Measurements from ENCODE around the gene RRP9.

Gene RRP9

DNA sequence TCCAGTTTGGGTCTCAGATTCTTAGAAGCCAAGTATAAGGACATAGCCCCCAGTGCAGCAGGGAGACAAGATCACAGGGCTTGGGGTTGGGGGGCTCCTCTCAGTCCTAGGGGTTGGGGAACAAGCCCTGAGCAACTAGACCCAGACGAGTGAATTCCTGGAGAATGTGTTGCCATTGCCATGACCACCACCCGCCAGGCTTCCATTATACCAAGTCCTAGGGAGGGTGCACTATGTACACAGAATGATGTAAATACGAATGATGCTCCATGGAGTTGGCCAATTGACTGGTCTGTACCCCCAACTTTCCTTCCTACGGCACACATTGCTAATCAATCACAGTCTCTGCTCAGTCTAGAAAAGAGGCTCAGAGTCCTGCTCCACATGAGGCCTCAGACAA, 47.3 kb downstream of the RRP9 start:
- no peak overlapping the region for H3K4me2 ChIP-seq (ENCODE audit: low read depth, low read length, poor library complexity, severe bottlenecking)
- H3K9me2 ChIP-seq (replicated peaks; ENCODE audit: low read depth, low read length) = no peaks in the 10 kb centered on the region
- no peaks in the 10 kb centered on the region for H3K36me3 ChIP-seq (ENCODE audit: insufficient read depth, low read length)
- H2AFZ ChIP-seq (ENCODE audit: low read length) = no peak overlapping the region
- no peak overlapping the region for H3K9ac ChIP-seq (ENCODE audit: low read depth, low read length, poor library complexity, severe bottlenecking)
- no peaks in the 10 kb centered on the region for H3K79me2 ChIP-seq (ENCODE audit: insufficient read depth, low read length)
- TF ChIP-seq EZH2phosphoT487 (IDR thresholded peaks at IDR 0.05; ENCODE audit: borderline replicate concordance) = no peak
- no peaks in the 10 kb centered on the region for H3K27me3 ChIP-seq (ENCODE audit: insufficient read depth, low read length, poor library complexity, severe bottlenecking)
- no peak overlapping the region for H3K4me3 ChIP-seq (ENCODE audit: low read length, poor library complexity, severe bottlenecking)
- H4K20me1 ChIP-seq (ENCODE audit: insufficient read depth, low read length, poor library complexity, severe bottlenecking) = no peaks in the 10 kb centered on the region
- H3K4me1 ChIP-seq (ENCODE audit: insufficient read depth, low read length, poor library complexity, severe bottlenecking) = peaks cover 13% of the 10 kb centered on the region
- H3K9me3 ChIP-seq (ENCODE audit: insufficient read depth, low read depth, low read length) = no peaks in the 10 kb centered on the region
- H3F3A ChIP-seq (ENCODE audit: low read depth) = no peaks in the 10 kb centered on the region

DNA sequence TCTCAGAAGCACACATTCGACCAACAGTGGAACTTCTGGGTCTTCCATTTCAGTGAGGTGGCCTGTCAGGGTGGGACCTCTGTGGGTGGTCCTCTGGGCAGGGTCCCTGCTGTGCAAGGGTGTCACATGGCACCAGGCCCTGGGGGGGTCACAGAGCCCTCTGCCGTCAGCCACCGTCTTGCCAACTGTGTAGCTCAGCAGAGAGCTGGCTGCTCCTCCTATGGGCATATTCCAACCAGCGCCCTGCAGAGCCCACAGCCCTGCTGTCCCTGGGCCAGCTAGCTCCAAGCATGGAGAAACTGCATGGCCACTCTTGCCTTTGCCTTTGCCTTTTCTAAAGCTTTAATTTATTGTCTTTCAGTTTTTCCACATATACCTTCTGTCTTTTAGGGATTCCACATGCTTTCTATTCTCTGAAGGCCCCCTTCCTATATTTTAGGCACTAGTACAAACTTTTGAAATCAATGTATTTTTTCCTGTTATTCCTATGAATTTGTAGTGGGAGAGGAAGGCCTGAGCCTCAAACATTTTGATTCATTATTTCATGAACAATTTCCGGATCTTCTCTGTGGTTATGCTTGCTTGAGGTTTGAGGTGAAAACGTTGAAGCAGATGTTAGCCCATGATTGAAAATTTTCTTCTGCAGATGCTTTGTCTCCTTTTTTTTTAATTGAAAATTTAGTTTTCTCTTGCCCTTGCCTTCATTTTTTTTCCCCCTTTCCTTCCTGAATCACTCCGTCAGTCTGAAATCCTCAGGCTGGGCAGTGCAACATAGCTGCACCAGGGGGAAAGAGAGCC, 50.3 kb downstream of the RRP9 start:
- no peak for TF ChIP-seq EZH2phosphoT487 (IDR thresholded peaks at IDR 0.05; ENCODE audit: borderline replicate concordance)
- TF ChIP-seq, protein P1, sequence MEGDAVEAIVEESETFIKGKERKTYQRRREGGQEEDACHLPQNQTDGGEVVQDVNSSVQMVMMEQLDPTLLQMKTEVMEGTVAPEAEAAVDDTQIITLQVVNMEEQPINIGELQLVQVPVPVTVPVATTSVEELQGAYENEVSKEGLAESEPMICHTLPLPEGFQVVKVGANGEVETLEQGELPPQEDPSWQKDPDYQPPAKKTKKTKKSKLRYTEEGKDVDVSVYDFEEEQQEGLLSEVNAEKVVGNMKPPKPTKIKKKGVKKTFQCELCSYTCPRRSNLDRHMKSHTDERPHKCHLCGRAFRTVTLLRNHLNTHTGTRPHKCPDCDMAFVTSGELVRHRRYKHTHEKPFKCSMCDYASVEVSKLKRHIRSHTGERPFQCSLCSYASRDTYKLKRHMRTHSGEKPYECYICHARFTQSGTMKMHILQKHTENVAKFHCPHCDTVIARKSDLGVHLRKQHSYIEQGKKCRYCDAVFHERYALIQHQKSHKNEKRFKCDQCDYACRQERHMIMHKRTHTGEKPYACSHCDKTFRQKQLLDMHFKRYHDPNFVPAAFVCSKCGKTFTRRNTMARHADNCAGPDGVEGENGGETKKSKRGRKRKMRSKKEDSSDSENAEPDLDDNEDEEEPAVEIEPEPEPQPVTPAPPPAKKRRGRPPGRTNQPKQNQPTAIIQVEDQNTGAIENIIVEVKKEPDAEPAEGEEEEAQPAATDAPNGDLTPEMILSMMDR (conservative IDR thresholded peaks at IDR 0.05; ENCODE audit: low read length) = no peak
- peaks cover 13% of the 10 kb centered on the region for H3K4me1 ChIP-seq (ENCODE audit: insufficient read depth, low read length, poor library complexity, severe bottlenecking)
- H3K79me2 ChIP-seq (ENCODE audit: insufficient read depth, low read length) = no peaks in the 10 kb centered on the region
- no peak overlapping the region for H2AFZ ChIP-seq (ENCODE audit: low read length)
- H3K4me3 ChIP-seq (ENCODE audit: low read length, poor library complexity, severe bottlenecking) = no peak overlapping the region
- H3F3A ChIP-seq (ENCODE audit: low read depth) = no peaks in the 10 kb centered on the region
- no peak overlapping the region for H3K4me2 ChIP-seq (ENCODE audit: low read depth, low read length, poor library complexity, severe bottlenecking)
- no peaks in the 10 kb centered on the region for H4K20me1 ChIP-seq (ENCODE audit: insufficient read depth, low read length, poor library complexity, severe bottlenecking)
- no peaks in the 10 kb centered on the region for H3K9me3 ChIP-seq (ENCODE audit: insufficient read depth, low read depth, low read length)
- no peaks in the 10 kb centered on the region for H3K9me2 ChIP-seq (replicated peaks; ENCODE audit: low read depth, low read length)
- no peaks in the 10 kb centered on the region for H3K36me3 ChIP-seq (ENCODE audit: insufficient read depth, low read length)
- no peak overlapping the region for H3K9ac ChIP-seq (ENCODE audit: low read depth, low read length, poor library complexity, severe bottlenecking)
- H3K27me3 ChIP-seq (ENCODE audit: insufficient read depth, low read length, poor library complexity, severe bottlenecking) = no peaks in the 10 kb centered on the region

DNA sequence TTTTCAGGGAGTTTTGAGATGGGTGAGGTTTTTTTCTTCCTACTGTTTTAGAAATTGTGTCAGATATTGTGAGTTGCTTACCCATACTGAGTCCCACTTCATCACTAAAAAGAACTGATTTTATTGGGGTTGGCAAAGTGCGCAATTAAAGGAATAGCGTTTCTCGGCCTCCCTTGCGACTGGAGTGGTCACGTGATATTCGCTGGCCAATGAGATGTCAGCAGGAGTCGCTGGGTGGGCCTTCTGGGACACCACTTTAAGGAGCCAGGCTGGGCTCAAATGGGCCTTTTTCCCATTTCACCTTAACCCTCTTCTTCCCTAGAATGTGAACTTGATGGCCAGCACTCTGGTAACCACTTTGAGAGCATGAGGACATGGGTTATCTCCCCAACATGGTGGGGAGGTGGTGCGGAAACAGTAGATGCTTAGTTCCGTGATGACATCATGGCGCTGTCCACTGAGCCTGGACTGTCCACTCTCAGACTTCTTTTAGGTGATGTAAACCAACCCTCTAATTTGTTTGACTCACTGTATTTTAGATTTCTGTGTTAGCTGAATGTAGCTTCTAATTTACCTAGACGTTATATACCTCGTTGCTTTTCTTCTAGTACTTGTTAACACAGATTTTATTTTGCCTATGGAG, 53.1 kb downstream of the RRP9 start:
- no peaks in the 10 kb centered on the region for H3F3A ChIP-seq (ENCODE audit: low read depth)
- no peaks in the 10 kb centered on the region for H3K79me2 ChIP-seq (ENCODE audit: insufficient read depth, low read length)
- H3K9me2 ChIP-seq (replicated peaks; ENCODE audit: low read depth, low read length) = no peaks in the 10 kb centered on the region
- H3K4me1 ChIP-seq (ENCODE audit: insufficient read depth, low read length, poor library complexity, severe bottlenecking) = peaks cover 13% of the 10 kb centered on the region
- H3K9me3 ChIP-seq (ENCODE audit: insufficient read depth, low read depth, low read length) = no peaks in the 10 kb centered on the region
- H3K4me3 ChIP-seq (ENCODE audit: low read length, poor library complexity, severe bottlenecking) = no peak overlapping the region
- H3K36me3 ChIP-seq (ENCODE audit: insufficient read depth, low read length) = no peaks in the 10 kb centered on the region
- TF ChIP-seq, protein P1 (conservative IDR thresholded peaks at IDR 0.05; ENCODE audit: low read length) = no peak
- no peak for TF ChIP-seq EZH2phosphoT487 (IDR thresholded peaks at IDR 0.05; ENCODE audit: borderline replicate concordance)
- H4K20me1 ChIP-seq (ENCODE audit: insufficient read depth, low read length, poor library complexity, severe bottlenecking) = no peaks in the 10 kb centered on the region
- H3K9ac ChIP-seq (ENCODE audit: low read depth, low read length, poor library complexity, severe bottlenecking) = no peak overlapping the region
- no peak overlapping the region for H2AFZ ChIP-seq (ENCODE audit: low read length)
- no peaks in the 10 kb centered on the region for H3K27me3 ChIP-seq (ENCODE audit: insufficient read depth, low read length, poor library complexity, severe bottlenecking)
- no peak overlapping the region for H3K4me2 ChIP-seq (ENCODE audit: low read depth, low read length, poor library complexity, severe bottlenecking)

All from Loucy (cell line).